IPS-11a (cell line): ENCODE measurements around the gene CALCB.
"Not testable (repeated sequence)": the region's sequence is repeated elsewhere in the genome, so short reads cannot be mapped to it uniquely, and the experiment has no call there.

Experiments
- H3K4me3 ChIP-seq: one replicate; pipeline ENCODE4 v1.5.1; 2013; ENCODE audit warnings: low read depth, low read length, control low read depth

Gene CALCB

GRCh38 chr11:15073361-15074205, at the start of gene CALCB:
TSS of gene CALCB (plus strand) at chr11:15073593. CDS start at chr11:15074719, 1,126 bp downstream.
- peak within 1 kb of the TSS; percentile 67 for H3K4me3 ChIP-seq

- H3K4me3 ChIP-seq: no peak overlapping the region
Measured at GRCh38 chr11:15027011-15027410, 46.4 kb upstream of the CALCB start.

- no peak overlapping the region for H3K4me3 ChIP-seq
Measured at GRCh38 chr11:15027956-15028355, 45.4 kb upstream of the CALCB start.

GRCh38 chr11:15028379-15028778, 45.0 kb upstream of the CALCB start:
- H3K4me3 ChIP-seq: no peak overlapping the region

- not testable (repeated sequence) for H3K4me3 ChIP-seq
Measured at GRCh38 chr11:15031945-15032344, 41.4 kb upstream of the CALCB start.

- H3K4me3 ChIP-seq: no peak overlapping the region
Measured at GRCh38 chr11:15034687-15035267, 38.6 kb upstream of the CALCB start.

- no peak overlapping the region for H3K4me3 ChIP-seq
Measured at GRCh38 chr11:15035283-15035682, 38.1 kb upstream of the CALCB start.

- no peak overlapping the region for H3K4me3 ChIP-seq
Measured at GRCh38 chr11:15038963-15039362, 34.4 kb upstream of the CALCB start.

GRCh38 chr11:15045209-15045608, 28.2 kb upstream of the CALCB start:
- no peak overlapping the region for H3K4me3 ChIP-seq

GRCh38 chr11:15045891-15046290, 27.5 kb upstream of the CALCB start:
- H3K4me3 ChIP-seq: no peak overlapping the region

GRCh38 chr11:15046673-15047072, 26.7 kb upstream of the CALCB start:
- H3K4me3 ChIP-seq: not testable (repeated sequence)

GRCh38 chr11:15048616-15049015, 24.8 kb upstream of the CALCB start:
- H3K4me3 ChIP-seq: no peak overlapping the region

- H3K4me3 ChIP-seq: no peak overlapping the region
Measured at GRCh38 chr11:15053191-15053685, 20.2 kb upstream of the CALCB start.

GRCh38 chr11:15055620-15056356, 17.6 kb upstream of the CALCB start:
- no peak overlapping the region for H3K4me3 ChIP-seq

GRCh38 chr11:15057329-15057728, 16.1 kb upstream of the CALCB start:
- no peak overlapping the region for H3K4me3 ChIP-seq

GRCh38 chr11:15059132-15059915, 14.1 kb upstream of the CALCB start:
- no peak overlapping the region for H3K4me3 ChIP-seq

- no peak overlapping the region for H3K4me3 ChIP-seq
Measured at GRCh38 chr11:15062599-15062998, 10.8 kb upstream of the CALCB start.

GRCh38 chr11:15069751-15070150, 3.6 kb upstream of the CALCB start:
- H3K4me3 ChIP-seq: not testable (repeated sequence)

- no peak overlapping the region for H3K4me3 ChIP-seq
Measured at GRCh38 chr11:15071556-15072255, 1.7 kb upstream of the CALCB start.

GRCh38 chr11:15072551-15073143, 746 bp upstream of the CALCB start:
- H3K4me3 ChIP-seq: no peak overlapping the region
